Measurements from ENCODE around the gene ARID1B.

GRCh38 chr6:157155804-157156203, 378.6 kb downstream of the ARID1B start:
- no peak for TF ChIP-seq ZBTB1 (CRISPR knock-in tag; IDR thresholded peaks at IDR 0.05; ENCODE audit: borderline replicate concordance)
- TF ChIP-seq FLYWCH1 (CRISPR knock-in tag; IDR thresholded peaks at IDR 0.05), result no peak
- TF ChIP-seq CEBPB (IDR thresholded peaks at IDR 0.05; ENCODE audit: borderline replicate concordance, low read depth, low read length), result peak; percentile 57; the same call in 1 of the 2 replicates
- no peak for TF ChIP-seq ARID3A (IDR thresholded peaks at IDR 0.05; ENCODE audit: low read depth, low read length)
- TF ChIP-seq, protein P1, sequence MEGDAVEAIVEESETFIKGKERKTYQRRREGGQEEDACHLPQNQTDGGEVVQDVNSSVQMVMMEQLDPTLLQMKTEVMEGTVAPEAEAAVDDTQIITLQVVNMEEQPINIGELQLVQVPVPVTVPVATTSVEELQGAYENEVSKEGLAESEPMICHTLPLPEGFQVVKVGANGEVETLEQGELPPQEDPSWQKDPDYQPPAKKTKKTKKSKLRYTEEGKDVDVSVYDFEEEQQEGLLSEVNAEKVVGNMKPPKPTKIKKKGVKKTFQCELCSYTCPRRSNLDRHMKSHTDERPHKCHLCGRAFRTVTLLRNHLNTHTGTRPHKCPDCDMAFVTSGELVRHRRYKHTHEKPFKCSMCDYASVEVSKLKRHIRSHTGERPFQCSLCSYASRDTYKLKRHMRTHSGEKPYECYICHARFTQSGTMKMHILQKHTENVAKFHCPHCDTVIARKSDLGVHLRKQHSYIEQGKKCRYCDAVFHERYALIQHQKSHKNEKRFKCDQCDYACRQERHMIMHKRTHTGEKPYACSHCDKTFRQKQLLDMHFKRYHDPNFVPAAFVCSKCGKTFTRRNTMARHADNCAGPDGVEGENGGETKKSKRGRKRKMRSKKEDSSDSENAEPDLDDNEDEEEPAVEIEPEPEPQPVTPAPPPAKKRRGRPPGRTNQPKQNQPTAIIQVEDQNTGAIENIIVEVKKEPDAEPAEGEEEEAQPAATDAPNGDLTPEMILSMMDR (CRISPR knock-in tag; IDR thresholded peaks at IDR 0.05), result no peak
- TF ChIP-seq HNRNPLL (IDR thresholded peaks at IDR 0.05; ENCODE audit: low read depth, low read length, poor library complexity, severe bottlenecking), result no peak
- TF ChIP-seq CREB1 (IDR thresholded peaks at IDR 0.05), result no peak
- no peak for TF ChIP-seq CREB1 (CRISPR knock-in tag; IDR thresholded peaks at IDR 0.05)
- TF ChIP-seq MAX (IDR thresholded peaks at IDR 0.05), result no peak
- no peak for TF ChIP-seq ZNF512 (CRISPR knock-in tag; IDR thresholded peaks at IDR 0.05)
- TF ChIP-seq, protein P2, sequence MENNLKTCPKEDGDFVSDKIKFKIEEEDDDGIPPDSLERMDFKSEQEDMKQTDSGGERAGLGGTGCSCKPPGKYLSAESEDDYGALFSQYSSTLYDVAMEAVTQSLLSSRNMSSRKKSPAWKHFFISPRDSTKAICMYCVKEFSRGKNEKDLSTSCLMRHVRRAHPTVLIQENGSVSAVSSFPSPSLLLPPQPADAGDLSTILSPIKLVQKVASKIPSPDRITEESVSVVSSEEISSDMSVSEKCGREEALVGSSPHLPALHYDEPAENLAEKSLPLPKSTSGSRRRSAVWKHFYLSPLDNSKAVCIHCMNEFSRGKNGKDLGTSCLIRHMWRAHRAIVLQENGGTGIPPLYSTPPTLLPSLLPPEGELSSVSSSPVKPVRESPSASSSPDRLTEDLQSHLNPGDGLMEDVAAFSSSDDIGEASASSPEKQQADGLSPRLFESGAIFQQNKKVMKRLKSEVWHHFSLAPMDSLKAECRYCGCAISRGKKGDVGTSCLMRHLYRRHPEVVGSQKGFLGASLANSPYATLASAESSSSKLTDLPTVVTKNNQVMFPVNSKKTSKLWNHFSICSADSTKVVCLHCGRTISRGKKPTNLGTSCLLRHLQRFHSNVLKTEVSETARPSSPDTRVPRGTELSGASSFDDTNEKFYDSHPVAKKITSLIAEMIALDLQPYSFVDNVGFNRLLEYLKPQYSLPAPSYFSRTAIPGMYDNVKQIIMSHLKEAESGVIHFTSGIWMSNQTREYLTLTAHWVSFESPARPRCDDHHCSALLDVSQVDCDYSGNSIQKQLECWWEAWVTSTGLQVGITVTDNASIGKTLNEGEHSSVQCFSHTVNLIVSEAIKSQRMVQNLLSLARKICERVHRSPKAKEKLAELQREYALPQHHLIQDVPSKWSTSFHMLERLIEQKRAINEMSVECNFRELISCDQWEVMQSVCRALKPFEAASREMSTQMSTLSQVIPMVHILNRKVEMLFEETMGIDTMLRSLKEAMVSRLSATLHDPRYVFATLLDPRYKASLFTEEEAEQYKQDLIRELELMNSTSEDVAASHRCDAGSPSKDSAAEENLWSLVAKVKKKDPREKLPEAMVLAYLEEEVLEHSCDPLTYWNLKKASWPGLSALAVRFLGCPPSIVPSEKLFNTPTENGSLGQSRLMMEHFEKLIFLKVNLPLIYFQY (CRISPR knock-in tag; IDR thresholded peaks at IDR 0.05; ENCODE audit: borderline replicate concordance), result no peak
- TF ChIP-seq CC2D1A (CRISPR knock-in tag; IDR thresholded peaks at IDR 0.05), result no peak
- no peak for TF ChIP-seq ZNF3 (CRISPR knock-in tag; IDR thresholded peaks at IDR 0.05)
